ENCODE results near the gene FOXP1.

Gene FOXP1

DNA sequence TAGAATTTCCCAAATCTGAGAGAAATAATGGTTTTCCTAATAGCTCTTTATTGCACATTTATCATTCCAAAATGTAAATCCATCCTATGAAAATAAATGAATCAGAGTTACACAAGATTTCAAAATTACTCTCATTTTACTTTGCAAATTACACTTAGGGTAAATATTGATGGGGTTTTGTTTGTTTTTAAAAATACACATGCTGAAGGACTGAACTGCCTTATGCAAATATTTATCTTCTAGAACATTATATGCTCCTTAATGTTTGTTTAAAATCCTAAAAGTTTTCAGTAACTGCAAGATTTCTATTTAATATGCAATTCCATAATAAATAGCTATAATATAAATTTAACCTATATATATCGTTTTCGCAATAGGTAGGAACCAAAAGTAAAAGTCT is 38.2 kb downstream of the FOXP1 start:
- Mint-ChIP-seq H3K27me3 (ENCODE audit: low read depth) (no peaks in the 10 kb centered on the region), H3K27ac (no peak overlapping the region), H3K36me3 (ENCODE audit: low read depth) (no peaks in the 10 kb centered on the region), H3K9me3 (no peaks in the 10 kb centered on the region), H3K4me1 (peaks cover 20% of the 10 kb centered on the region), H3K4me3 (no peak overlapping the region)
- TF ChIP-seq, protein P1, sequence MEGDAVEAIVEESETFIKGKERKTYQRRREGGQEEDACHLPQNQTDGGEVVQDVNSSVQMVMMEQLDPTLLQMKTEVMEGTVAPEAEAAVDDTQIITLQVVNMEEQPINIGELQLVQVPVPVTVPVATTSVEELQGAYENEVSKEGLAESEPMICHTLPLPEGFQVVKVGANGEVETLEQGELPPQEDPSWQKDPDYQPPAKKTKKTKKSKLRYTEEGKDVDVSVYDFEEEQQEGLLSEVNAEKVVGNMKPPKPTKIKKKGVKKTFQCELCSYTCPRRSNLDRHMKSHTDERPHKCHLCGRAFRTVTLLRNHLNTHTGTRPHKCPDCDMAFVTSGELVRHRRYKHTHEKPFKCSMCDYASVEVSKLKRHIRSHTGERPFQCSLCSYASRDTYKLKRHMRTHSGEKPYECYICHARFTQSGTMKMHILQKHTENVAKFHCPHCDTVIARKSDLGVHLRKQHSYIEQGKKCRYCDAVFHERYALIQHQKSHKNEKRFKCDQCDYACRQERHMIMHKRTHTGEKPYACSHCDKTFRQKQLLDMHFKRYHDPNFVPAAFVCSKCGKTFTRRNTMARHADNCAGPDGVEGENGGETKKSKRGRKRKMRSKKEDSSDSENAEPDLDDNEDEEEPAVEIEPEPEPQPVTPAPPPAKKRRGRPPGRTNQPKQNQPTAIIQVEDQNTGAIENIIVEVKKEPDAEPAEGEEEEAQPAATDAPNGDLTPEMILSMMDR (IDR thresholded peaks at IDR 0.05; ENCODE audit: unreplicated experiment in 3 of 3), result no peak

DNA sequence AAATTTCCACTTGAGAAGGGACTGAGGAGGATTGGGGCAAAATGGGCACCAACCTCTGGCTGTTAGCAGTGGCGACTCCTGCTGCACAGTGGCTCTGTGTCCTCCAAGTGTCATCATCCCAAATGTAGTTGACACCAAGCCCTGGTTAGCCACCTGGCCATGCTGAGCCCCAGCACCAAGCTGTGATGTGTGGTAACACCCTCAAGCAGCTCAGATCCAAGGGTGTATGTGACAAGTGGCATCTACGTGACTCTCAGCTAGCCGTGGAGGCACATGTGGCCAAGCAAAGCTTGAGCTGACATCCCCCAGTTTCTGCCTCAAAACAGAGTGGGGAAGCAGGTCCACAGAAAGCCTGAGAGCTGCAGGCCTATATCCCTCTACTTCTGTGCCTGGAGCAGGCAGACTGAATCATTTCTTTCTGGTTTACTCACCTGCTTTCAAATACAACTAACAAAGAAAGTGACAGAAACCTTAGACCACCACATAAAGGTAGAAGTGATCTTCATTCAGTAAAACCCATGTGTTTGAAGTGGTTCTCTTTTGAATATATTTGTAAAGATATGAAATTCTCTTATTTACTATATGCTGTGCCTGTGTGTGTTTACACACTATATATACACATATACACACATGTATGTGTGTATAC is 40.0 kb downstream of the FOXP1 start:
- Mint-ChIP-seq H3K36me3 (ENCODE audit: low read depth) (peaks cover 3% of the 10 kb centered on the region), H3K4me3 (no peak overlapping the region), H3K9me3 (no peaks in the 10 kb centered on the region), H3K27ac (peak overlapping the region; percentile 31 to 86 (median 85)), H3K27me3 (ENCODE audit: low read depth) (no peaks in the 10 kb centered on the region), H3K4me1 (peaks cover 24% of the 10 kb centered on the region)
- TF ChIP-seq, protein P1 (IDR thresholded peaks at IDR 0.05; ENCODE audit: unreplicated experiment in 3 of 3), result no peak

DNA sequence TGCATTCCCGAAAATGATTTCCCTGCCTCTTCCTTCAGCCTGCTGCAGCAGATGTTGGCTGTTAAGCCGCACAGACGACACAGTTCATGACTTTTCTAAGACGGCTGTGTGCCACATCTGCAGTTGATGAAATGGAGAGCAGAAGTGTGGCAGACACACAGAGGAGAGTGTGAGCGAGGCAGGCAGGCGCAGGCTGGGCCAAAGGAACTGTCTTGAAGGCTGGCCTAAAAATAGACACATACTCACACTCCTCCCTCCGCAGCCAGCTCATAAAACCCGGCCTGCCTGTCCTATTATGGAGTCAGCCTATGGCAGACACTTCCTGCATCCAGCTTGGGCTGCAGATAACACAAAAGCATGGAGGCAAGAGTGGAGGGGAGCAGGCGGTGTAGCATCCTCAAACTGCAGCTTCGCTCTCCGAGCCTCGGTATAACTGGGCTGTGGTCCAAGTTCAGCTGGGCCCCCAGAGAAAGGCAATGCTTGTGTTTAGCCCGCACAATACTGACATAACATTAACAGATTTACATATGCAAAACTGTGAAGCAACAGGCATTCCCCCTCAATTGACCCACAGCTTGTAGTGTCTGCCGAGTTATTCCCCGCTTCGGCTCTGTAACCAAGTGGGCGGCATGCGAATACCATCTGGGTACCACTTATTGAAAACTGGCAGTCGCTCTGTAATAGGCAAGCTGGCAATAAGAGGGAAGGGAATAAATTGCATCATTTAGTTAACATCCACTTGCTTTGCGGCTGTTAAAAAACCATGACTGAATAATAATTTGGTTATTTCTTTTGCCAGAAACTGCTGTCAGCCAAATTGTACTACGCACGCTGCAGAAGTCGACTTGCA is 40.8 kb downstream of the FOXP1 start:
- Mint-ChIP-seq H3K4me1 (peaks cover 31% of the 10 kb centered on the region), H3K36me3 (ENCODE audit: low read depth) (peaks cover 3% of the 10 kb centered on the region), H3K27ac (peak overlapping the region; percentile 85 to 97 (median 86)), H3K4me3 (peak overlapping the region; percentile 40 to 60 (median 54)), H3K9me3 (no peaks in the 10 kb centered on the region), H3K27me3 (ENCODE audit: low read depth) (no peaks in the 10 kb centered on the region)
- TF ChIP-seq, protein P1 (IDR thresholded peaks at IDR 0.05; ENCODE audit: unreplicated experiment in 3 of 3), result no peak

DNA sequence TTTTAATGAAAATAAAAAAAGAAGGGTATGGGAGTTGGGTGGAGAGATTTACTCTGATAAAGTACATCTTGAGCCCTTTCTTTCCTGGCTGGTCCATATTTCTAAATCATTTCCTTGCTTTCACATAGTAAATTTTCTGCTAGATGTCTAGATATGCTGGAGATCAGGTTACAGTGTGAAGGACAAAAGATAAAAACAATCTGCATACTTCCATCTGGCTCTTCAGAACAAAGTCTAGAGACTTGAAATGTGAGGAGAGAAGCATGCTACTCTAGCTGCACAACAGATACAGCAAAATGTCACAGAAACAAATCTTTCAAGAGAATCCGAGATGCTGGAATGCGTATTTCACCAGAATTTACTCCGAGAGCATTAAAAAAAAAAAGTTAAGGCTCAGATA is 42.2 kb downstream of the FOXP1 start:
- TF ChIP-seq, protein P1 (IDR thresholded peaks at IDR 0.05; ENCODE audit: unreplicated experiment in 3 of 3), result no peak
- Mint-ChIP-seq H3K4me3 (peak overlapping the region in 2 of 3 experiments; percentile 1 to 47), H3K36me3 (ENCODE audit: low read depth) (peaks cover 3% of the 10 kb centered on the region), H3K9me3 (no peaks in the 10 kb centered on the region), H3K4me1 (peaks cover 40% of the 10 kb centered on the region), H3K27me3 (ENCODE audit: low read depth) (no peaks in the 10 kb centered on the region), H3K27ac (peak overlapping the region; percentile 76 to 86 (median 85))

DNA sequence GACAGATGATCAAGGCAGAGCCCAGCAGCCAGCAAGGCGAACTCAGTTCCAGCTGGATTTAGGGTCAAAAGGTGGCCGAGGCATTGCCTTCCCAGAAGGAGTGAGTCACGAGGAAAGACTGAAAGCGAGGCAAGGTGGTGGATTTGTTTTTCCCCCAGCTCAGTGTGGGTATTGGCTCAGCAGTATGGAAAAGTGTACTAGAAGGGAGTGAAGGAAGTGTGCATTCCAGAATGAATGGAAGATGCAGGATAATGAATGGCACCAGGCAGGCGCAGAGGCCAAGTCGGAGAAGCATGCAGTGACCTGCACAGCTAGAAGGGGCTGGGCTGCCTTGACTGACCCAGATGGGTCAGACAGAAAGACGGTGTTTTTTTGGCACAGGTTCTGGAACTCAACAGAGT is 46.3 kb downstream of the FOXP1 start:
- no peaks in the 10 kb centered on the region for H3K27me3 Mint-ChIP-seq (ENCODE audit: low read depth)
- H3K4me3 Mint-ChIP-seq, result no peak overlapping the region
- TF ChIP-seq, protein P1 (IDR thresholded peaks at IDR 0.05; ENCODE audit: unreplicated experiment in 3 of 3), result no peak
- peaks cover 44% of the 10 kb centered on the region for H3K4me1 Mint-ChIP-seq
- H3K36me3 Mint-ChIP-seq (ENCODE audit: low read depth), result peaks cover 12% of the 10 kb centered on the region
- peak overlapping the region in 2 of 3 experiments; percentile 41 to 60 for H3K27ac Mint-ChIP-seq
- H3K9me3 Mint-ChIP-seq, result no peaks in the 10 kb centered on the region
